NCI-H446 (cell line): ENCODE data around the gene TMED5.
A peak's percentile ranks its signal among the peaks of the same experiment; 100 is the strongest.
"Not testable (repeated sequence)": the region's sequence is repeated elsewhere in the genome, so short reads cannot be mapped to it uniquely, and the experiment has no call there.

Source experiments
- DNase-seq, 2 experiments: peaks; one replicate each; lab custom pipeline; 2025; lab: John Stamatoyannopoulos, UW

Gene TMED5

DNA sequence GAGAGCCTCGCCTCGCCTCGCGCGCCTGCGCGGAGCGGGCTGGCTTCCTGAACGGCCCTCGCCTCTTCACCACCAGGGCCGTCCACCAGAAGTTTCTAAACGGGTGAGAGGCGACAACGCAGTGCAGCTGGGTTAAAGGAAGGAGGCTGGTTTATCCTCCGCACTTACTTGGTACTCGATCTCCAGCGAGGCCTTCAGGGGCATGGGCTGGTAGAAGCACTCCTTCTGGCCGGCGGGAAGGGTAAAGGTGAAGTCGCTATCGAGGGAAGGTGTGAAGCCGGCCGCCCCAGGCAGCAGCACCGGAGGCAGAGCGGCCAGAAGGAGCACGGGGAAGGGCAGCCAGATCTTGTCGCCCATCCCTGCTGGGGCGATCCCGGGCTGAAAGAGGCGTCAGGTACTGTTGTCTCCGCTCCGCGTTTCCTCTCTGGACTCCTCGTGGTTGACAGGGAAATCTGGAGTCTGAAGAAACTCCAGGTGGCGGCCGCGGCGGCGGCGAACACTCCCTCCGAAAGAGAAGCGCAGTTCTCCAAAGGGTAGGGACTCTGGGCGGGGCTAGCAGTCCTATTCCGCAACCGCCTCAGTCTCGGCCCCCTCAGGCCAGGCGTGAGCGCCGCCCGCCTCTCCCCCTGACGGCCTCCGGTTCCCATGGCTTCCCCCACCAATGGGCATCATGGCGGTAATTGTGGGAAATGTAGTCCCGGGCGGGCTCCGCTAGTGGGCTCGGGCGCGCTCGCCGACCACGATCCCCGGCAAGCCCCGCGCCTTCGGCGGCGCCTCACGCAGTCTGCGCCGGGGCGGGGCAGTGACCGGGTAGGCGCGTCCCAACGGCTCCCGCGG lies at the start of gene TMED5:
Gene TMED5, minus strand, starts transcription at position 528 of the 837 bp plus-strand sequence. Its CDS starts 171 bp downstream, at position 357.
- DNase-seq: peak; percentile 98 to 99

DNA sequence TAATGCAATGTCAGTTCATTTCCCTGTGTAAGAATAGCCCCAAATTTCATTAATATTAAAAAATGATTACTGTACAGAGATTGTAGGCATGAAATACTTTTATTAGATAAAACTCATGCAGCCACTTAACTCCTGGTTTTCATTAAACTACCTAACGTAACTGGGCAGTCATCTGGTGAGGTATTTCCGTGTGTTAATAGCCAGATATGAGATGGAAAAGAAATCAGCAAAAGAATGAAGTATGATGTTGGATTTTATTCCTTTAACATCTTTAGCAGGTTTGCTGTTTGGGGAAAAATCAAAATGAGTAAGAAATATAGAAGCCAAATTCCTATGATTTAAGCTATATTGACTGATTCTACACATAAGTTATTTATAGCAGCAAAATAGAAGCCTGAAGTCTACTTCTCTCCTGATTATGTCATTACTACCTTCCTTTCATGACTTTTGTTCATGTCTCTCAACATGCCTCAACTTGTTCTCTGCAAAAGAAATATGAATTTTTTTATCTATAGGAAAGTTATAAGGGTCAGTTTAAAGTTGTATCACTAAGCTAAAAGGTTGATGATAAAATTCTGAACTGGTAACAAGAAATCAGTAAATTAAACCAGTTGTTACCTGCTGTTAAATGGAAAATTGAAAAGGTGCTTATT lies 42.9 kb upstream of the TMED5 start:
- DNase-seq: no peak

DNA sequence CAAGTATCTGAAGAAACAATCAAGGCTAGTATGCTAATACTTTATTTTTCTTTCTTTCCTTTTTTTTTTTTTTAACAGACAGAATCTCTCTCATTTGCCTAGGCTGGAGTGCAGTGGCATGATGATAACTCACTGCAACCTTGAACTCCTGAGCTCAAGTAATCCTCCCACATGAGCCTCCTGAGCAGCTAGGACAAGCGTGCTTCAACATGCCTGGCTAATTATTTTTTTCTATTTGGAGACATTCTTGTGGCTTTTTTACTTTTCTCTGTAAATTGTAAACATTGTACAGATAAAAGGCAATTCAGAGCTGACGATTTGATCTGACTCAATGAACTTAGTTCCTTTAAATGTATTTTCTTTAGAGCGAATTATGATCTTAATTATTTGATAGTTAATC lies 41.7 kb upstream of the TMED5 start:
- no peak for DNase-seq

DNA sequence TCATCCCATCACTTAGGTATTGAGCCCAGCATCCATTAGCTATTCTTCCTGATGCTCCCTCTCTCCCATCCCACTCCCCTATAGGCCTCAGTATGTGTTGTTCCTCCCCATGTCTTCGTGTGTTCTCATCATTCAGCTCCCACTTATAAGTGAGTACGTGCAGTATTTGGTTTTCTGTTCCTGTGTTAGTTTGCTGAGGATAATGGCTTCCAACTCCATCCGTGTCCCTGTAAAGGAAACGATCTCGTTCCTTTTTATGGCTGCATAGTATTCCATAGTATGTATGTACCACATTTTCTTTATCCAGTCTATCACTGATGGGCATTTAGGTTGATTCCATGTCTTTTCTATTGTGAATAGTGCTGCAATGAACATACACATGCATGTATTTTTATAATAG lies 40.5 kb upstream of the TMED5 start:
- not testable (repeated sequence) for DNase-seq

DNA sequence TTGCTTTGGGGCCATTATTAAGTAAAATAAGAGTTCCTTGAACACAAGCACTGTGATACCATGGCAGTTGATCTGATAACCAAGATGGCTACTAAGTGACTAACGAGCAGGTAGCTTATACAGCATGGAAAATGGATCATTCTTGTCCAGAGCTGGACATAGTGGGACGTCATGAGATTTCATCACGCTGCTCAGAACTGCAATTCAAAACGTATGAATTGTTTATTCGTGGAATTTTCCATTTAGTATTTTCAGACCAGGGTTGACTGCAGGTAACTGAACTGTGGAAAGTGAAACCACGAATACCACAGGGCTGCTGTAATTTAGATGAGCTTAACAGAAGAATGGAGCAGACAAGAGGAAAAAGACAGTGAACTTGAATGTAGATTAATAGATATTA lies 39.2 kb upstream of the TMED5 start:
- no peak for DNase-seq

DNA sequence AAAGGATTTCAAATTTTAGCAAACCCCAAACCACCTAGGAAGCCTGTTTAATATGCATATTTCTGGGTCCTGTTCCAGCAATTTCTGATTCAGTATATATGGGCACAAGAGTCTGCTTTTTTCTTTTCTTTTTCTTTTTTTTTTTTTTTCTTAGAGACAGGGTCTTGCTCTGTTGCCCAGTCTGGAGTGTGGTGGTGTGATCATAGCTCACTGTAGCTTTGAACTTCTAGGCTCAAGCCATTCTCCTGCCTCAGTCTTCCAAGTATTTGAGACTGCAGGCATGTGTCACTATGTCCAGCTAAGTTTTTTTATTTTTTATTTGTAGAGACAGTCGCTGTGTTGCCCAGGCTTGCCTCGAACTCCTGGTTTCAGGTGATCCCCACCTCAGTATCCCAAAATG lies 35.1 kb upstream of the TMED5 start:
- no peak for DNase-seq

DNA sequence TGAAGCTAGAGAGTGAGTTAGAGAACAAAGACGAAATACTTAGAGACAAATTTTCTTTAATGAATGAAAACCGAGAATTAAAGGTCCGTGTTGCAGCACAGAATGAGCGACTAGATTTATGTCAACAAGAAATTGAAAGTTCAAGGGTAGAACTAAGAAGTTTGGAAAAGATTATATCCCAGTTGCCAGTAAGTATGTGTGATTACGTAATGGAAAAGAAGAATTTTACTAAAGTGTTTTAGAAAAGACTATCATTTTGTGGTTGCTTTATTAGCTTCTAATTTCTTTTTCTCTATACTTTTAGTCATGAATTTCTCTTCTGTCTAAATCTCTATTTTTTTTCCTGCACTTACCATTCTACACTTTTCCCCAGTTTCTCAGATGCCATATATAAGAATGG lies 27.0 kb upstream of the TMED5 start:
- DNase-seq: no peak

DNA sequence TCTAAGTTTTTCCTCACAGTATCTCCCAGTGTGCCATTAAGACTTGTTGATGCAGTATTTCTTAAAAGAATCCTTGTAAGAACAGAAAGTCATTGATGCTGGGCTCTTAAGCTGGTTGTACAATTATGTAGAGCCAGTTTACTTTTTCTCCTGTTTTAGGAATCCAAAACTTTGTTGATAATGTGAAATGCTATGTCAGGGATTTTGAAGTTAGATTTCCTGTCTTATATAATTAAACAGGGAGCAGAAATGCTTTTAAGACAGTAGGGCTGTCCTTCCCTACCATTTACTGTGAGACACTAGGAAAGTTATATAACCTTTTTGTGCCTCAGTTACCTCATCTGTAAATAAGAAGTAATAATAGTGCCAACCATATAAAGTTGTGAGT lies 26.3 kb upstream of the TMED5 start:
- DNase-seq: no peak

DNA sequence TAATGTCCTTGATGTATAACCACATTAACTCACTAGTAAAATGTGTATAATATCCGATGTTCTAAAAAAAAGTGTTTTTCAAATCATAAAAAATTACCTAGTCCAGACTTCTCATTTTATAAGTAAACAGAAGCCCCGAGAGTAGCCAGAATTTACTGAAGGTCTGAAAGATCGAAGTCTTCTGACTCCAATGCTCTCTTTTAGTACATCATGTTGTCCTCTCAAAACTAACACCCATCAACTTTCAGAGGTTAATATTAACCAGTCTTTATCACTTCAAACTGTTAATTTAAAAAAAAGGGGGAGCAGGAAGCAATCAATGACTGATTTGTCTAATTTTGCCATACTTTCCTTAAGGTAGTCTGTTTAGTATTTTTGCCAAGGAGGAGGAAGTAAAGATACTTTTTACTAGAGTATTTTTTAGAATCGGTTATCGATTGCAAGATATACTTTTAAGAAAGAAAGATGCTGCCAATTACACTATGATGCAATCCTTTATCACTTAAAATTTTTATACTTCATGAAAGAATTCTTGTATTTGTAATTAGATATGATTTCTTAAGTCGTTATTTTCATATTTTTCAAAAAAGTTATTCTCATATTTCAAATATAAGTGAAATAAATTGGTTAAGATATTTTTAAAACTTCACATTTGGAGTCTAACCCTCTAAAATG lies 25.8 kb upstream of the TMED5 start:
- no peak for DNase-seq

DNA sequence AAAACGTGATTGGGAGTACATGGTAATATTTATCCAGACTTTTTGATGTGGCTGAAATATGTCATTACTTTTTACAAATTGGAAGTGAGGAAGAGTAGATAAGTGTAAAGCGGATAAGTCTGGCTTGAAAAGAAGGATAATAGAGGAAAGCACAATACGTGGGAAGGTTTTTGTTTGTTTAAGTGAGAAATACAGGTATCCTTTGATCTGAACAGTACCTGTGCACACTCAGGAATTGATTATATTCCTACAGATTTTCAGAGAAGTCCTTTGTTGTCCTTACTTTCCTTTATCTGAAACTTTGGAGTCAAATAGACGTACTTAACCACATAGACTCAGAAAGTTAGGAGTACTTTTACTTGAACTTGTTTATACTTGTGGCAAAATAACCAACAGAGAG lies 20.5 kb upstream of the TMED5 start:
- DNase-seq: no peak

DNA sequence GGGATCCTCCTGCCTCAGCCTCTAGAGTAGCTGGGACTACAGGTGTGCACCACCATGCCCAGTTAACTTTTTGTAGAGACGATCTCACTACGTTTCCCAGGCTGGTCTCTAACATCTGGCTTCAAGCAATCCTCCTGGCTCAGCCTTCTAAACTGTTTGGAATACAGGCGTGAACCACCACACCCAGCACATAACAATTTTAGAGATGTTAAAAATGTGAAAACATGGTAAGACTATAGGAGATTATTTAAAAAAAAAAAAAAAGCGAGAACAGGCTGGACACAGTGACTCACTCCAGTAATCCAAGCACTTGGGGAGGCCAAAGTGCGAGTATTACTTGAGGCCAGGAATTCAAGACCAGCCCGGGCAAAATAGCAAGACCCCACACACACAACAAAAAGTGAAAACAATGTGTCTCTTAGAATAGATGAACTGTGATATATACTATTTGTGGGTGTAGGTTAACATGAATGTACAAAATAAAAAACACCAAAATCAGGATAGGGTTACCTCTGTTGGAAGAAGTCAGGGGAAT lies 19.9 kb upstream of the TMED5 start:
- no peak for DNase-seq

DNA sequence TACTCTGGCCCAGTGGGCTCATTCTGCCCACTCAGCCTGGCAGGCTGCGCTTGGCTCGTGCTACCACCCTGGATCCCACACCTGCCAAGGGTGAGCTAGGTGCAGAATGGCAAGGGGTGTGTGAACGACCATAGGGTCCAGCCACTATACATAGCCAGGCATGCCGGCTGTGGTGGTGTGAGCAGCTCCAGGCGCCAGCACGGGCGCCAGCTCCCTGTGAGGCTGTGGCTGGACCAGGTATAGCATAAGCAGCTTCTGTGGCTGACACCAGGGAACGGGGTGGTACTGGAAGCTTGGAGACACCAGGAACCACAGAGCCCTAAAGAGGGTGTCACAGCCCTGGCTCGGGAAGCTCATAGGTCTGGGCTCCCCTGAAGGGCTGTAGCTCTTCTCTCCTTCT lies 18.9 kb upstream of the TMED5 start:
- DNase-seq: no peak

DNA sequence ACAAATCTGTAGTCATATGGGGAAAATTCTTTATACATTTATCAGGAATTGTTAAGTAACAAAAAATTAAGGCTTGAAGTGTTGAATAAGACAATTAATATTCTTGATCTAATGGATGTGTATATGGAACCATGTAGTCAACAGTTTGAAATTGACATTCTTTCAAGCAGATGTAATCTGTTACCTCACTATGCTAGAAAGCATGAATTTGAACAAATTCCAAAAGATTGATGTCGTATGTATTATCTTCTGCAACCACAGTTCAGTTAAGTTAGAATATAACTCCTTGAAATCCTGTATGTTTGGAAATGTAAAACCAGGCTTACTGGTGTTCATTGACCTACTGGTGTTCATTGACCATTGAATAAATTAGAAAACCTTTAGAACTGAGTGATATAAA lies 16.4 kb upstream of the TMED5 start:
- DNase-seq: no peak

DNA sequence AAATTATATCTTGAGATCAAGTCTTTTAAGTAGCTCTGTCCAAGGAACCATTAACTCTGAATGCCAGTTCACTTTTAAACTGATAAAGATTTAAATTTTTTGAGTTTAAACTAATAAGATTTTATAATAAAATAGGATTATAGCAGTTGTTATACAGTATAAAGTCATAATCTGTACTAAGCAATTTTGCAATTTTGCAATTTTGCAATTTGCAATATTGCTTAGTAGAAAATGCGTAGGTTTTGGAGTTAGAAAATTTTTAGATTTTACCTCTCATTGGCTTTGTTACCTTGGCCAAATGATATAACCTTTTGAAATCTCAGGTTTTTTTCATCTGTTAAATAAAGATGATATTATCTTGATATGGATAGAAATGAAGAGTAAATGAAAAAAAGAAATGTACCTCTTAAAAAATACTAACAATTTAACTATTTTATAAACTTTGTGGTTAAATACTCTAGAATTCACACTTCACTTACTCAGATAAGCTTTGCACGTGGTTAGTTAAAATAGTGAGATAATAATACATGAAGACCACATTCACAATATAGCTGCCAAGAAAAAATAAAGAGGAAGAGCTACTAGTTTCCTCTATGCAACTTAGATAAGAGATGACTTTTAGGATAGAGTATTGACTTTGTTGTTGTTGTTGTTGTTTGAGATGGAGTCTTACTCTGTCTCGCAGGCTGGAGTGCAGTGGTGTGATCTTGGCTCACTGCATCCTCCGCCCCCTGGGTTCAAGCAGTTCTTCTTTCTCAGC lies 14.2 kb upstream of the TMED5 start:
- DNase-seq: no peak

DNA sequence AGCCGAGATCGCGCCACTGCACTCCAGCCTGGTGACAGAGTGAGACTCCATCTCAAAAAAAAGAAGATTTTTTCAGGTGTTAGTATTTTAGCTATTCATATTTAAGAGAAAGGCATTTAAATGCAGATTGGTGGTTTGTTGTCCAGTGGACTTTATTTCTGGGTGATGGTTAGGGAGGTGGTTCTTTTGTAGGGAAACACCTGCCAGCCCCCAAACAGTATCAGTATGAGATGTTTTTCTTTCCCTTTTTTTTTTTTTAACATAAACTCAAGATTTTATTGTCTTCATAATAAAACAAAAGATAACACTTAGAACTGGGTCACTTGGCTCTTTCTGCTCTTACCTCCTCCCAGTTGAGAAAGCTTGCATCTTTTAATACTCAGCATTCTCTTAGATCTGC lies 10.2 kb upstream of the TMED5 start:
- no peak for DNase-seq

DNA sequence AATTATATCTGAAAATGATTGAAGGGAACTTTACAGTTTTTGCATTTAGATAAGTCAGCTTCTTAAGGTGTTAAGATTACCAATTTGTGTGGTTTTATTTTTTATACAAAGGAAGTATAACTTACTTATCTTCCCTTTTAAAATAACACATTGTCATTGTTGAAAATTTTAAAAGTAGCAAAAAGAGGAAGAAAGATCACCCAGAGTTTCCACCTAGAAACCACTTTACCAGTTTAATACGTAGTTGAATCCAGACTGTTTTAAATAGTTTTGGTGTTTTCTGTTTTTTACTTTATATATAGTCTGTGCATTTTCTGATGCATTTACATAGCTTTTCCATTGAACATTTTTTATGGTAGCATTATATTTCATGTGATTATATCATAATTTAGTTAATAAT lies 6.5 kb upstream of the TMED5 start:
- no peak for DNase-seq

DNA sequence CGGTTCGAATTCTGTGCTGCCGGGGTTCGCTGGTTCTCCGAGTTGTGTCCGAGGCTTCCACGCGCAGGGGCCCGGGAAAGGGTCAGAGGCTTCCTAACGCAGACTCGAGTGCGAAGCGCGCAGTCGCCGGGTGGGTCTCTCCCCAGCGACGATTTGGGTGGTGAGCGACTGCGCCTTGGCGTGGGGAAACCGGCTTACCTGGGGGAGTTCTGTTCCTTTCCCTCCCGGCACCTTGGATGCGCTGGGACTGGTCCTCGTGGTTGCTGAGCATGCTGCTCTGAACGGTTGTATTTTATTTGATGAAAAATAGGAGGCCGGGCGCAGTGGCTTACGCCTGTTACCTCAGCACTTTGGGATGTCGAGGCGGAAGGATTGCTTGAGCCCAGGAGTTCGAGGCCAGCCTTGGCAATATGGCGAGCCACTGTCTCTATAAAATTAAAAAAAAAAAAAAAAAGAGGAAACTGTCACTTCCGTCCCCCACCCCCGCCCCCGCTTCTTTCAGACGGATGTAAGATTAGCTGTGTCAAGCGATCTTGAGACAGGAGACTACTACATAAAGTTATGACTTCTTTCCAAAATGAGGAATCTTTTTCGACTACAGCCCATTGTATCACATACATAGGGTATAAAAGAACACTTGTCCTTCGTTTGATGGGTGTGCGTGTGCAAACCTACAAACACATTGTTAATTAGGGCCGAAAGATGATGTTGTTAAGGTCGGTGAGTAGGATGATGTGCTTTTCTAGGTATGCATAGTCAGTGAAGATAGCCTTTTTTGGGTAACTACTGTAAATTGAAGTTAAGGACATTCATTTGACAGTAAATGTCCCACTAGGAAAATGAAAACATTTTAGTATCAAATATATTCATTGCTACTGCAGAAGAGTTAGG lies 755 bp upstream of the TMED5 start, which contains the start of gene CCDC18:
Gene CCDC18, plus strand, starts transcription at position 2 of the 891 bp plus-strand sequence. CDS start 2,638 bp downstream, outside the sequence.
- peak; percentile 50 to 67 for DNase-seq

DNA sequence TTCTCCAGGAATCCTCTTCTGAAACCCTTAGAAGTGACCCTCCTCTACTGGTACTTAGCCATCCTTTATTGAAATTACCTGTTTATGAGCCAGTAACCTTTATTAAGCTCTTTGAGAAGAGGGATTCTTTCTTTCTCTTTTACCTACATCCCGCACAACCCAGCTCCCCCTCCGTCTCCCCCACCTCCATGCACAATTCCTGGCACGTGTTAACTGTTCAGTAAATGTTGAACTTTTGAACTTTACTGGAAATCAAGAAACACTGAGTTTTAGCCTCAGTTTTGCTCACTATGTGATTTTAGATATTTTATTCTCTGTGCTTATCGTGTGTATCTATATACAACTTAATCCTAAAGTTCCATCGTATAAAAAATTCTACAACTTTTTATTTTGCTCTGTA lies 1.8 kb downstream of the TMED5 start:
- DNase-seq: no peak

DNA sequence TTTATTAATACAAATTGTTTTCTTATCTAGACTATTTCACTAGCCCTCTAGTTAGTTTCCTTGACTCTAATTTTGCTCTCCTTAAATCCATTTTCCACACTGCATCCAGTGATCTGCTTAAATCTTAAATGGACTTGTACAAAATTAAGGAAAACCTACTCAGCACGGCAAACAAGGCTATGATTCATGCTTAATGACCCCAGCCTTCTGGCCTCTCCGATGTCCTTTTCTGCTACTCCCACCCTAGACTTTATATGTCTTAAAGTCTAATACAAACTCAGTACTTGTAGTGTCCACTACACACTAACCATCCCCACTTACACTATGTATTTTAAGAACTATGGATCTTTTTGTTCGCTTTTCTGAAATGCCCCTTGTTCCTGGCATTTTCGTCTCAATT lies 2.2 kb downstream of the TMED5 start:
- DNase-seq: peak in 1 of 2 experiments; percentile 30

DNA sequence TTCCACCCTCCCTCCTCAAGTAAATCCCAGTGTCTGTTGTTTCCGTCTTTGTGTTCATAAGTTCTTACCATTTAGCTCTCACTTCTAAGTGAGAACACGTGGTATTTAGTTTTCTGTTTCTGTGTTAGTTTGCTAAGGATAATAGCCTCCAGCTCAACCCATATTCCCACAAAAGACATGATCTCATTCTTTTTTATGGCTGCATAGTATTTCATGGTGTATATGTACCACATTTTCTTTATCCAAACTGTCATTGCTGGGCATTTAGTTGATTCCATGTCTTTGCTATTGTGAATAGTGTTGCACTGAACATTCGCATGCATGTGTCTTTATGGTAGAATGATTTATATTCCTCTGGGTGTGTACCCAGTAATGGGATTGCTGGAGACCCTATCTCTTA lies 5.6 kb downstream of the TMED5 start:
- not testable (repeated sequence) for DNase-seq

DNA sequence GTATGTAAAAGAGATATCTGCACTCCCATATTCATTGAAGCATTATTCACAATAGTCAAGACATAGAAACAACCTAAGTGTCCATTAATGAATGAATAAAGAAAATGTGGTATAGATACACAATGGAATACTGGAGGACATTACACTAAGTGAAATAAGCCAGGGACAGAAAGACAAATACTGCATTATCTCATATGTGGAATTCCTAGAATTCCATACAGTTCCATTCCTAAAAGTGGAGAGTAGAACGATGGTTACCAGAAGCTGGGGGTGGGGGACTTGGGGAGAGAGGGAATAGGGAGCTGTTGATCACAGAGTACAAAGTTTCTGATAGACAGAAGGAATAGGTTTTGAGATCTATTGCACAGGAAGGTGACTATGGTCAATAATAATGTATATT lies 7.4 kb downstream of the TMED5 start:
- DNase-seq: no peak
